Measurements from ENCODE around the gene NELFCD.

DNA sequence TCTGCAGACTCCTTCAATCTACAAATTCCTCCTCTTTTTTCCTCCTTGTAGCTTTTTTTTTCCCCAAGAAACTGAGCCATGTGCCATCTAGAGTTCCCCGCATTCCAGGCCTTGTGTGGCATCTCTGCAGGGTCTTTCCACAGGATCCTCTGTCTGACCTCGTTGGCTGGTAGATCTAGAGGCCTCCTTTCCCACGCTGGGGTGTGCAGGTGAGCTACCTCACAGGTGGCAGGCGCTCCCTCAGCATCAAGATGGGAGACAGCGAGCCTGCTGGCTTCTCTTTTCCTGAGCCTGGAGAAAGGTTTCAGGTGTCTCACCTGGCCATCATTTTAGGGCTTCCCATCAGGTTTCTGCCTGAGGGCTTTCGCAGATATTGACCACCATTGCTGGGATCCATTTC, 9.6 kb upstream of the NELFCD start:
- TF ChIP-seq, protein P1, sequence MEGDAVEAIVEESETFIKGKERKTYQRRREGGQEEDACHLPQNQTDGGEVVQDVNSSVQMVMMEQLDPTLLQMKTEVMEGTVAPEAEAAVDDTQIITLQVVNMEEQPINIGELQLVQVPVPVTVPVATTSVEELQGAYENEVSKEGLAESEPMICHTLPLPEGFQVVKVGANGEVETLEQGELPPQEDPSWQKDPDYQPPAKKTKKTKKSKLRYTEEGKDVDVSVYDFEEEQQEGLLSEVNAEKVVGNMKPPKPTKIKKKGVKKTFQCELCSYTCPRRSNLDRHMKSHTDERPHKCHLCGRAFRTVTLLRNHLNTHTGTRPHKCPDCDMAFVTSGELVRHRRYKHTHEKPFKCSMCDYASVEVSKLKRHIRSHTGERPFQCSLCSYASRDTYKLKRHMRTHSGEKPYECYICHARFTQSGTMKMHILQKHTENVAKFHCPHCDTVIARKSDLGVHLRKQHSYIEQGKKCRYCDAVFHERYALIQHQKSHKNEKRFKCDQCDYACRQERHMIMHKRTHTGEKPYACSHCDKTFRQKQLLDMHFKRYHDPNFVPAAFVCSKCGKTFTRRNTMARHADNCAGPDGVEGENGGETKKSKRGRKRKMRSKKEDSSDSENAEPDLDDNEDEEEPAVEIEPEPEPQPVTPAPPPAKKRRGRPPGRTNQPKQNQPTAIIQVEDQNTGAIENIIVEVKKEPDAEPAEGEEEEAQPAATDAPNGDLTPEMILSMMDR (IDR thresholded peaks at IDR 0.05), result no peak
- TF ChIP-seq ZFX (IDR thresholded peaks at IDR 0.05; ENCODE audit: borderline replicate concordance), result no peak

All from 22Rv1 (cell line).